Mammary epithelial cell (primary cell): ENCODE results near the gene SMAD7.

Experiments
- CTCF ChIP-seq, 2 donors: IDR thresholded peaks in 1 of 2; conservative IDR thresholded peaks in 1 of 2; 2 replicates each; pipeline ENCODE4 v1.5.1; 2011 to 2012; ENCODE audit warnings: inconsistent platforms in 2 of 2, low read length in 2 of 2, mild to moderate bottlenecking in 2 of 2, control low read depth in 1 of 2, low read depth in 1 of 2; ENCODE audit not compliant: insufficient read depth in 1 of 2; ENCODE audit errors: extremely low read depth in 1 of 2
- EZH2 ChIP-seq: IDR thresholded peaks from 2 replicates; pipeline ENCODE4 v1.6.1; 2012; ENCODE audit warnings: low read length, inconsistent platforms, borderline replicate concordance

- no peak for TF ChIP-seq CTCF (conservative IDR thresholded peaks at IDR 0.05 in 1 of 2, IDR thresholded peaks at IDR 0.05 in 1 of 2; ENCODE audit: extremely low read depth in 1 of 2, insufficient read depth in 1 of 2, low read depth in 1 of 2, low read length in 2 of 2)
- TF ChIP-seq EZH2 = no peak
Observed at GRCh38 chr18:48878471-48878870, 72.3 kb downstream of the SMAD7 start.
